Measurements from ENCODE around the gene CCBE1.

Gene CCBE1

DNA sequence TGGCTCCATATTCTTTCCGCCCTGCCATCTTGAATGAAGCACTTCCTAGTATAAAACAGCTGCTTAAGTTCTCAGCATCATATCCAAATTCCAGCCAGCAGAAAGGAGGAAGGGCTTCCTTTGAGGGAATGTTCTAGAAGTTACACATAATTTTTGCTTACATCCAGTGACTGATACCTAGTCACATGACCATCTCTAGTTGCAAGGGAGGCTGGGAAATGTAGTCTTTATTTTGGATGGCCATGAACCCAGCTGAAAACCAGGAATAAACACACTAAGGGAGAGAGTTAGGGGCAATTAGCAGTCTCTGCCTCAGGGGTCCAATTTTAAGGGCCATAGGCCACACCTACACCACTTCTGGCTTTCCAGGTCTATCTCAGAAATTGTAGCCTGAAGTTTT lies 280.4 kb downstream of the CCBE1 start:
- FAIRE-seq (no peak), DNase-seq (ENCODE audit: insufficient read length) (no peak)
- TF ChIP-seq POLR2AphosphoS5 (IDR thresholded peaks at IDR 0.05; ENCODE audit: low read depth, low read length) = no peak
- TF ChIP-seq POLR2A (IDR thresholded peaks at IDR 0.05; ENCODE audit: low read depth, low read length) = no peak
- TF ChIP-seq TAF1 (IDR thresholded peaks at IDR 0.05; ENCODE audit: borderline replicate concordance, low read depth, low read length) = no peak

- FAIRE-seq (no peak), DNase-seq (ENCODE audit: insufficient read length) (no peak)
- TF ChIP-seq TAF1 (IDR thresholded peaks at IDR 0.05; ENCODE audit: borderline replicate concordance, low read depth, low read length) = no peak
- TF ChIP-seq POLR2A (IDR thresholded peaks at IDR 0.05; ENCODE audit: low read depth, low read length) = no peak
- no peak for TF ChIP-seq POLR2AphosphoS5 (IDR thresholded peaks at IDR 0.05; ENCODE audit: low read depth, low read length)
Observed at GRCh38 chr18:59414111-59414653, 283.0 kb downstream of the CCBE1 start.

DNA sequence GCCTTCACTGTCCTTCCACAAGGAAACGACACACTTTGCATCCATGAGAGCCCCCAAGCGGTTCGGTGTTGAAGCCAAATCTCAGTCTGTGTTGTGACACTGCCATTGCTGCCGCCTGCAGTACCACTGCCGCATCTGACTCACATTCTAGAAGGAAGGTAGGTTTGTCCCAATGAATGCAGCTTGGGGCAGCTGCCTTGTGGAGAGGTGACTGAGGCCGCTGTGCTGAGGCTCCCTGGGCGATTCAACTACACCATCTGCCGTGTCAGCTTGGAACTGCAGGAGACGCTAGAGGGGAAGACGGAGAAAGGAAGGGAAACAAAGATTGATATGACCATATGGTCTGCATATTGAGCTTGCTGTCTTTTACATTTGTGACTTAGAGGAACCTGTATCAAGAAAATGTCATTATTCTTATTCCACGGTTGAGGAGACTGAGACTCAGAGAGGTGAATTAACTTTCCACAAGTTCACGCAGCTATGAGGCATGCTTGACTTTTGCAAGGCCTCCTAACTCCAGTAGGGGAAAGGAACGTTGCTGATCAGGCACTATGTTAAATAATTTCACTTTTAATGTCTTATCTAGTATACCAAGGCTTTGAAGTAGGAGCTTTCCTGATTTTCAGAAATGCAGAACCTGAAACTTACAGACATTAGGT lies 294.7 kb downstream of the CCBE1 start:
- DNase-seq (ENCODE audit: insufficient read length) = peak; percentile 50
- no peak for TF ChIP-seq TAF1 (IDR thresholded peaks at IDR 0.05; ENCODE audit: borderline replicate concordance, low read depth, low read length)
- TF ChIP-seq POLR2AphosphoS5 (IDR thresholded peaks at IDR 0.05; ENCODE audit: low read depth, low read length) = no peak
- TF ChIP-seq POLR2A (IDR thresholded peaks at IDR 0.05; ENCODE audit: low read depth, low read length) = no peak
- FAIRE-seq = peak; percentile 87

DNA sequence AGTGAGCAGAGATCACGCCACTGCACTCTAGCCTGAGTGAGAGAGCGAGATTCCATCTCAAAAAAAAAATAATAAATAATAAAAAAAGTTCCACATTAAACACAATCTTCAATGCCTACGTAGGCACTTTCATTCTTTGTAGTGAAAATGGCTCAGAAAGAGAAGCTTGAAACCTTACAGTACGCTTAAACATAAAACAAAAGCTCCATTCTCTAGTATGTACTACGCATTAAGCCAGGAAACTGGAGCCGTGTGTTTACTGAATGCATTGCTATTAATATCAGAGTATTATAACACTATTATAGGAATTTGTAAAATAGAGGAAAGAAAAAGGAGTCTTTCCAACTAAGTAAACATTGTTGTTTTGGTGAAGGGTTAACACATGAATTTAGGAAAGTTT lies 296.8 kb downstream of the CCBE1 start:
- FAIRE-seq (no peak), DNase-seq (ENCODE audit: insufficient read length) (no peak)
- no peak for TF ChIP-seq TAF1 (IDR thresholded peaks at IDR 0.05; ENCODE audit: borderline replicate concordance, low read depth, low read length)
- no peak for TF ChIP-seq POLR2AphosphoS5 (IDR thresholded peaks at IDR 0.05; ENCODE audit: low read depth, low read length)
- TF ChIP-seq POLR2A (IDR thresholded peaks at IDR 0.05; ENCODE audit: low read depth, low read length) = no peak

GRCh38 chr18:59395226-59396175 lies 301.7 kb downstream of the CCBE1 start:
- no peak for FAIRE-seq
- TF ChIP-seq TAF1 (IDR thresholded peaks at IDR 0.05; ENCODE audit: borderline replicate concordance, low read depth, low read length) (no peak), POLR2A (IDR thresholded peaks at IDR 0.05; ENCODE audit: low read depth, low read length) (no peak), POLR2AphosphoS5 (IDR thresholded peaks at IDR 0.05; ENCODE audit: low read depth, low read length) (no peak)
- DNase-seq (ENCODE audit: insufficient read length) = no peak

DNA sequence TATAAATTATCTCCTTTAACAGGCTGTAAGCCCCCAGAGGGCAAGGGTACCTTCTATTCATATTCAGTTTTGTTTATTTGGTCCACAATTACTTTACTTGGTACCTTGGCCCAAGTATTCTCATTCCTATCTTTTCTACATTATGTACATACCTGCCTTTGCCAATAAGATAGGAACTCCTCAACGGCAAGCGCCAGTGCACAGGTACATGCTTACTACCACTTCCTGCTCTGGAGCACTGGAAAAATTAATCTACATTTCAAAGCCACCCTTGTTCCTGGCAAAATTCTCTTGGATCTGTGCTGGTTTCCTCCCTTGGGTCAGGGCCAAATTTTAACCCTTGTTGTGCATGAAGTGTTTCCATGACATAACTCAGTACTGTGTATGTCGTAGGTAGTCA lies 303.8 kb downstream of the CCBE1 start:
- DNase-seq (ENCODE audit: insufficient read length) = no peak
- TF ChIP-seq POLR2A (IDR thresholded peaks at IDR 0.05; ENCODE audit: low read depth, low read length) (no peak), TAF1 (IDR thresholded peaks at IDR 0.05; ENCODE audit: borderline replicate concordance, low read depth, low read length) (no peak), POLR2AphosphoS5 (IDR thresholded peaks at IDR 0.05; ENCODE audit: low read depth, low read length) (no peak)
- FAIRE-seq = no peak

GRCh38 chr18:59388817-59389216 lies 308.4 kb downstream of the CCBE1 start:
- TF ChIP-seq TAF1 (IDR thresholded peaks at IDR 0.05; ENCODE audit: borderline replicate concordance, low read depth, low read length) = no peak
- TF ChIP-seq POLR2AphosphoS5 (IDR thresholded peaks at IDR 0.05; ENCODE audit: low read depth, low read length) = no peak
- no peak for TF ChIP-seq POLR2A (IDR thresholded peaks at IDR 0.05; ENCODE audit: low read depth, low read length)
- no peak for DNase-seq (ENCODE audit: insufficient read length)
- FAIRE-seq = no peak

GRCh38 chr18:59387687-59388565 lies 309.3 kb downstream of the CCBE1 start:
- TF ChIP-seq TAF1 (IDR thresholded peaks at IDR 0.05; ENCODE audit: borderline replicate concordance, low read depth, low read length) (no peak), POLR2AphosphoS5 (IDR thresholded peaks at IDR 0.05; ENCODE audit: low read depth, low read length) (no peak), POLR2A (IDR thresholded peaks at IDR 0.05; ENCODE audit: low read depth, low read length) (no peak)
- DNase-seq (ENCODE audit: insufficient read length) (no peak), FAIRE-seq (no peak)

GRCh38 chr18:59386909-59387686 lies 310.1 kb downstream of the CCBE1 start:
- TF ChIP-seq TAF1 (IDR thresholded peaks at IDR 0.05; ENCODE audit: borderline replicate concordance, low read depth, low read length) (no peak), POLR2A (IDR thresholded peaks at IDR 0.05; ENCODE audit: low read depth, low read length) (no peak), POLR2AphosphoS5 (IDR thresholded peaks at IDR 0.05; ENCODE audit: low read depth, low read length) (no peak)
- no peak for DNase-seq (ENCODE audit: insufficient read length)
- no peak for FAIRE-seq

DNA sequence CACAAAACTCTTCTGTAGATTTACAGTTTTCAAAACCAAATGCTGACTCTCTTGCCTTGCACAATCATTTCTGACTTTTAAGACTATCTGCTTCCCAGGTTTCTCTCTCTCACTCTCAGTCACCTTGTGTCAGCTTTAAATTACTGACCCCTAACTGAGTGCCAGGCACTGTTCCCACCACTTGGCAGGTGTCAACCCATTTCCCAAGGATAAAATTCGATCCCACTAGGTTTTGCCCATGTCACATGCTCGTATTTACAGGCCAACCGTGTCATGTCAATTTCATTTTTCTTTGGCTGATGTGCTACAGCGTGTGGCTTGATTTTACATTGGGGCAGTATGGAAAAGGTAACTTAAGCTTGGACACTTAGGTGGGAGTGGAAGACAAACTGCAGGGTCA lies 312.0 kb downstream of the CCBE1 start:
- TF ChIP-seq POLR2A (IDR thresholded peaks at IDR 0.05; ENCODE audit: low read depth, low read length) (no peak), POLR2AphosphoS5 (IDR thresholded peaks at IDR 0.05; ENCODE audit: low read depth, low read length) (no peak), TAF1 (IDR thresholded peaks at IDR 0.05; ENCODE audit: borderline replicate concordance, low read depth, low read length) (no peak)
- DNase-seq (ENCODE audit: insufficient read length) = no peak
- FAIRE-seq = no peak

Measured in GM12892 (cell line).